Measurements from ENCODE around the gene TRIM72. TPM values are rescaled to one million over a fixed set of nuclear protein-coding genes. Genes with fewer than 3 reads are reported as not detected.
"Not testable (repeated sequence)": the region's sequence is repeated elsewhere in the genome, so short reads cannot be mapped to it uniquely, and the experiment has no call there.

Gene TRIM72
- total RNA-seq, 1 experiment from 2014 or later, result not detected

DNA sequence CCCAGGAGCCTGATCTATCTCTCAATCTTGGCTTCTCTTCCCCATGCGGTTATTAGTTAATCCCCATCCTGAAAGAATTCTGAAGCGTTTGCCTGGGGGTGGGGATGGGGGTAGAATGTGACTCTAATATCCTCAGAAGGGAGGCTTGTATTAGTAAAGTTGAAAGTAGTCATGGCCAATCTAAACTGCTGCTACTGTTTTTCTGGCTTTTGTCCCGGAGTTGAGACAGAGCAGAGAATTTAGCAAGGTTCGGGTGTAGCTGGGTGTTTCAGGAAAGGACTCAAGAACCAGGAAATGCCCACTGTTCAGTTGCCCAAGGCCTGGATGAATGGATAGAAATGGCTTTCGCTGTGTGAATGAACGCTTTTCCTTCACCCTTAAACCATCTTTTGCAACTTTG lies 28.3 kb downstream of the TRIM72 start:
- no peak overlapping the region for H3K27ac ChIP-seq (ENCODE audit: low read length)
- H3K79me2 ChIP-seq (ENCODE audit: low read length), result no peaks in the 10 kb centered on the region
- H3K4me1 ChIP-seq (ENCODE audit: insufficient read depth, low read length), result no peaks in the 10 kb centered on the region
- CTCF ChIA-PET, result no interaction called here
- H3K9me3 ChIP-seq (ENCODE audit: low read length), result no peaks in the 10 kb centered on the region
- H3K9ac ChIP-seq (ENCODE audit: low read length), result no peak overlapping the region
- no peak for ATAC-seq
- no peak for DNase-seq
- TF ChIP-seq EZH2 (IDR thresholded peaks at IDR 0.05; ENCODE audit: low read length, unreplicated experiment) (no peak), EZH2phosphoT487 (IDR thresholded peaks at IDR 0.05; ENCODE audit: borderline replicate concordance, low read length) (no peak)
- TF ChIP-seq, protein P1, sequence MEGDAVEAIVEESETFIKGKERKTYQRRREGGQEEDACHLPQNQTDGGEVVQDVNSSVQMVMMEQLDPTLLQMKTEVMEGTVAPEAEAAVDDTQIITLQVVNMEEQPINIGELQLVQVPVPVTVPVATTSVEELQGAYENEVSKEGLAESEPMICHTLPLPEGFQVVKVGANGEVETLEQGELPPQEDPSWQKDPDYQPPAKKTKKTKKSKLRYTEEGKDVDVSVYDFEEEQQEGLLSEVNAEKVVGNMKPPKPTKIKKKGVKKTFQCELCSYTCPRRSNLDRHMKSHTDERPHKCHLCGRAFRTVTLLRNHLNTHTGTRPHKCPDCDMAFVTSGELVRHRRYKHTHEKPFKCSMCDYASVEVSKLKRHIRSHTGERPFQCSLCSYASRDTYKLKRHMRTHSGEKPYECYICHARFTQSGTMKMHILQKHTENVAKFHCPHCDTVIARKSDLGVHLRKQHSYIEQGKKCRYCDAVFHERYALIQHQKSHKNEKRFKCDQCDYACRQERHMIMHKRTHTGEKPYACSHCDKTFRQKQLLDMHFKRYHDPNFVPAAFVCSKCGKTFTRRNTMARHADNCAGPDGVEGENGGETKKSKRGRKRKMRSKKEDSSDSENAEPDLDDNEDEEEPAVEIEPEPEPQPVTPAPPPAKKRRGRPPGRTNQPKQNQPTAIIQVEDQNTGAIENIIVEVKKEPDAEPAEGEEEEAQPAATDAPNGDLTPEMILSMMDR (conservative IDR thresholded peaks at IDR 0.05; ENCODE audit: low read depth, low read length), result no peak
- no peak overlapping the region for H3K4me3 ChIP-seq (ENCODE audit: low read length)
- no peak overlapping the region for H2AFZ ChIP-seq (ENCODE audit: low read length)
- H3F3A ChIP-seq (ENCODE audit: low read length, unreplicated experiment), result no peaks in the 10 kb centered on the region
- no peaks in the 10 kb centered on the region for H4K20me1 ChIP-seq (ENCODE audit: low read length)
- intact Hi-C loops (cut with micrococcal nuclease), result no loop called here
- no peak overlapping the region for H3K4me2 ChIP-seq (ENCODE audit: low read length)
- no peaks in the 10 kb centered on the region for H3K9me2 ChIP-seq (replicated peaks; ENCODE audit: low read length)
- POLR2A ChIA-PET (ENCODE audit: unreplicated experiment), result no interaction called here
- H3K27me3 ChIP-seq (ENCODE audit: low read length), result no peaks in the 10 kb centered on the region
- no peaks in the 10 kb centered on the region for H3K36me3 ChIP-seq (ENCODE audit: low read depth, low read length)
- no TSS peak for BruUV-seq (replicated peaks)

DNA sequence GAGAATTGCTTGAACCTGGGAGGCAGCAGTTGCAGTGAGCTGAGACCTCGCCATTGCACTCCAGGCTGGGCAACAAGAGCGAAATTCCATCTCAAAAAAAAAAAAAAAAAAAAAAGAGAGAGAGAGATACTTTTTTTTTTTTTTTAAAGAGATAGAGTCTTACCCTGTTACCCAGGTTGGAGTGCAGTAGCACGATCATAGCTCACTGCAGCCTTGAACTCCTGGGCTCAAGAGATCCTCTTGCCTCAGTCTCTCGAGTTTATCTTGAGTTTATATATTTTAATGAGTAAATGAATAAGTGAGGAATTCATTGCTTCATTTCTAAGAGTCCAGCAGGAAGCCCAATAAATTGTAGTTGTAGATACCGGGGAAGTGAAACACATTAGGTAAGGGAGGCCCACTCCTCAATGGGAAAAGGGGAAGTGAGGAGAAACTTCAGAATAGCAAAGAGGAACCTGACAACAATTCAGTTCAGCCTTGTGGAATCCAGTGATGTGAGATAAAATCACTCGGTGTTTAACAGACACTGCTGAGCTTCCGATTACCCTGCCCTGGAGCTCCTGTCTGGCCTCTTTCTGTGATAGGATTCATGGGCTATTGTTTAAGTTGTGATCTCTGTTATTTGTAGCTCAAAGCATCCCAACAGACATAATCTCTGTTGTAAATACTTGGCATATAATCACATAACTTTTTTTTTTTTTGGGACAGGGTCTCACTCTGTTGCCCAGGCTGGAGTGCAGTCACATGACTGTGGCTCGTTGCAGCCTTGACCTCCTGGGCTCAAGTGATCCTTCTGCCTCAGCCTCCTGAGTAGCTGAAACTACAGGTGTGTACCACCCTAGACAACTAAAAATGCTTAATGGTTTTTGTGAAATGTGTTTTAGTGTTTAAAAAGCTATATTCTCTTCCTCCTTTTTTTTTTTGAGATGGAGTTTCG lies 30.1 kb downstream of the TRIM72 start:
- Histone ChIP-seq H3K4me2 (ENCODE audit: low read length) (no peak overlapping the region), H2AFZ (ENCODE audit: low read length) (no peak overlapping the region), H3F3A (ENCODE audit: low read length, unreplicated experiment) (no peaks in the 10 kb centered on the region), H3K4me1 (ENCODE audit: insufficient read depth, low read length) (no peaks in the 10 kb centered on the region), H3K9me2 (replicated peaks; ENCODE audit: low read length) (no peaks in the 10 kb centered on the region), H3K9me3 (ENCODE audit: low read length) (no peaks in the 10 kb centered on the region), H3K4me3 (ENCODE audit: low read length) (no peak overlapping the region), H3K9ac (ENCODE audit: low read length) (no peak overlapping the region), H3K27ac (ENCODE audit: low read length) (no peak overlapping the region), H3K79me2 (ENCODE audit: low read length) (no peaks in the 10 kb centered on the region), H3K27me3 (ENCODE audit: low read length) (peaks cover 8% of the 10 kb centered on the region; the same call in 1 of the 2 replicates), H3K36me3 (ENCODE audit: low read depth, low read length) (no peaks in the 10 kb centered on the region), H4K20me1 (ENCODE audit: low read length) (no peaks in the 10 kb centered on the region)
- CTCF ChIA-PET, result interaction anchor here (0.6 kb wide), 3 partner anchors 10 to 158 kb away, joined by 3 to 7 read pairs (median 3); no protein-coding TSS in a partner anchor
- POLR2A ChIA-PET (ENCODE audit: unreplicated experiment), result no interaction called here
- intact Hi-C loops (cut with micrococcal nuclease), result no loop called here
- ATAC-seq (no peak), DNase-seq (no peak)
- TF ChIP-seq, protein P1 (conservative IDR thresholded peaks at IDR 0.05; ENCODE audit: low read depth, low read length), result no peak
- TF ChIP-seq EZH2 (IDR thresholded peaks at IDR 0.05; ENCODE audit: low read length, unreplicated experiment) (no peak), EZH2phosphoT487 (IDR thresholded peaks at IDR 0.05; ENCODE audit: borderline replicate concordance, low read length) (no peak)
- no TSS peak for BruUV-seq (replicated peaks)

DNA sequence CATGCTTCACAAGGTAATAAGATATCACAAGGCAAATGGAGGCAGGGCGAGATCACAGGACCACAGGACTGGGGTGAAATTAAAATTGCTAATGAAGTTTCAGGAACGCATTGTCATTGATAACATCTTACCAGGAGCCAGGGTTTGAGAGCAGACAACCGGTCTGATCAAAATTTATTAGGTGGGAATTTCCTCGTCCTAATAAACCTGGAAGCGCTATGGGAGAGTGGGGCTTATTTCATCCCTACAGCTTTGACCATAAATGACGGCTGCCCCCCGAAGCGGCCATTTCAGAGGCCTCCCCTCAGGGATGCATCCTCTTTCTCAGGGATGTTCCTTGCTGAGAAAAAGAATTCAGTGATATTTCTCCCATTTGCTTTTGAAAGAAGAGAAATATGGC lies 31.7 kb downstream of the TRIM72 start:
- H3K27ac ChIP-seq (ENCODE audit: low read length); ATAC-seq; H3K9ac ChIP-seq (ENCODE audit: low read length); H3K9me3 ChIP-seq (ENCODE audit: low read length); POLR2A ChIA-PET (ENCODE audit: unreplicated experiment); H3K36me3 ChIP-seq (ENCODE audit: low read depth, low read length); H3K4me3 ChIP-seq (ENCODE audit: low read length); H3K79me2 ChIP-seq (ENCODE audit: low read length); H3F3A ChIP-seq (ENCODE audit: low read length, unreplicated experiment); H3K9me2 ChIP-seq (replicated peaks; ENCODE audit: low read length); intact Hi-C loops (cut with micrococcal nuclease); H2AFZ ChIP-seq (ENCODE audit: low read length); H3K4me2 ChIP-seq (ENCODE audit: low read length); H4K20me1 ChIP-seq (ENCODE audit: low read length); H3K27me3 ChIP-seq (ENCODE audit: low read length); H3K4me1 ChIP-seq (ENCODE audit: insufficient read depth, low read length); DNase-seq; CTCF ChIA-PET; BruUV-seq (replicated peaks): not testable (repeated sequence)

All from PC-3 (cell line).